Erythroblast (primary cell): ENCODE data around the gene WDR31.

Source experiments
- GATA1 ChIP-seq: IDR thresholded peaks from 2 replicates; pipeline ENCODE4 v1.6.1; 2011; ENCODE audit warnings: low read depth, mild to moderate bottlenecking, control low read depth, low read length, moderate library complexity
- POLR2A ChIP-seq: IDR thresholded peaks from 2 replicates; pipeline ENCODE4 v1.6.1; 2011; ENCODE audit warnings: mild to moderate bottlenecking, low read length

- TF ChIP-seq POLR2A (no peak), GATA1 (no peak)
Measured at GRCh38 chr9:113301548-113301947, 38.5 kb downstream of the WDR31 start.
